Measurements from ENCODE around the gene CDIPT. TPM values are rescaled to one million over a fixed set of nuclear protein-coding genes. Genes with fewer than 3 reads are reported as not detected.

Gene CDIPT
- total RNA-seq, 1 experiment from 2014 or later = 58.3 TPM

DNA sequence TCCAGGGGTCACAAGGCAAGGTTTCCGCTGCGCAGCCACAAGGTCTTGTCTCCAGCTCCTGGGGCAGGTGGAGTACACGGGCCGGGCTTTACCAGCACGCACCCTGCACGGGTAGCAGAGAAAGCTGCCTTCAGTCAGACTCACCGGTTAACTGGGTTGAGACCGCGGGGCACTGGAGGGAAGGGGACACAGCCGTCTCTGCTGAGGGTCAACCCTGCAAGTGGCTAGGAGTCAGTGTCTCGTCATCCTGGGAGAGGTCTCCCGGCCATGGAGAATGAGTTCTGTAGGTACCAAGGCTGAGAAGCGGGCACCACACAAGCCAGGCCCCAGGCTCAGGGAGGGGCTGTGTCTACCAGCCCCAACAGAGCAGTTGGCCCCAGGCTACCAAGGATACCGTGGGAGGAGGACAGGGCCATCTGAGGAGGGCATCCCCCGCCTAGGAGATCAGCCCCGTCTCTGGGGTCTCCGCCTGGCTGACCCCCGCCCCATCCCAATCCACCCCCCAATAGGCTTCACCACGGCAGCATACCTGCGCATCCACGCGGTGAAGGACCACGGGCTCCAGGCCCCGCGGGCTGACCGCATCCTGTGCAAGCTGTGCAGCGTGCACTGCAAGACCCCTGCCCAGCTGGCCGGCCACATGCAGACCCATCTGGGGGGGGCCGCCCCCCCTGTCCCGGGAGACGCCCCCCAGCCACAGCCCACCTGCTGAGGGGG is 53.8 kb downstream of the CDIPT start:
- peaks cover 32 to 71% of the 10 kb centered on the region in 2 experiments for H3K4me1 ChIP-seq (ENCODE audit: control insufficient read depth in 1 of 2, insufficient read depth in 2 of 2, low read length in 2 of 2)
- TF ChIP-seq, protein P1, sequence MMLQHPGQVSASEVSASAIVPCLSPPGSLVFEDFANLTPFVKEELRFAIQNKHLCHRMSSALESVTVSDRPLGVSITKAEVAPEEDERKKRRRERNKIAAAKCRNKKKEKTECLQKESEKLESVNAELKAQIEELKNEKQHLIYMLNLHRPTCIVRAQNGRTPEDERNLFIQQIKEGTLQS (IDR thresholded peaks at IDR 0.05) = no peak
- TF ChIP-seq CEBPB (IDR thresholded peaks at IDR 0.05; ENCODE audit: low read depth) = no peak
- TF ChIP-seq SIN3A (IDR thresholded peaks at IDR 0.05; ENCODE audit: low read depth) = no peak
- TF ChIP-seq SRF (IDR thresholded peaks at IDR 0.05; ENCODE audit: low read depth) = no peak
- TF ChIP-seq POLR2AphosphoS5 (IDR thresholded peaks at IDR 0.05; ENCODE audit: low read depth, low read length) = no peak
- TF ChIP-seq, protein P2, sequence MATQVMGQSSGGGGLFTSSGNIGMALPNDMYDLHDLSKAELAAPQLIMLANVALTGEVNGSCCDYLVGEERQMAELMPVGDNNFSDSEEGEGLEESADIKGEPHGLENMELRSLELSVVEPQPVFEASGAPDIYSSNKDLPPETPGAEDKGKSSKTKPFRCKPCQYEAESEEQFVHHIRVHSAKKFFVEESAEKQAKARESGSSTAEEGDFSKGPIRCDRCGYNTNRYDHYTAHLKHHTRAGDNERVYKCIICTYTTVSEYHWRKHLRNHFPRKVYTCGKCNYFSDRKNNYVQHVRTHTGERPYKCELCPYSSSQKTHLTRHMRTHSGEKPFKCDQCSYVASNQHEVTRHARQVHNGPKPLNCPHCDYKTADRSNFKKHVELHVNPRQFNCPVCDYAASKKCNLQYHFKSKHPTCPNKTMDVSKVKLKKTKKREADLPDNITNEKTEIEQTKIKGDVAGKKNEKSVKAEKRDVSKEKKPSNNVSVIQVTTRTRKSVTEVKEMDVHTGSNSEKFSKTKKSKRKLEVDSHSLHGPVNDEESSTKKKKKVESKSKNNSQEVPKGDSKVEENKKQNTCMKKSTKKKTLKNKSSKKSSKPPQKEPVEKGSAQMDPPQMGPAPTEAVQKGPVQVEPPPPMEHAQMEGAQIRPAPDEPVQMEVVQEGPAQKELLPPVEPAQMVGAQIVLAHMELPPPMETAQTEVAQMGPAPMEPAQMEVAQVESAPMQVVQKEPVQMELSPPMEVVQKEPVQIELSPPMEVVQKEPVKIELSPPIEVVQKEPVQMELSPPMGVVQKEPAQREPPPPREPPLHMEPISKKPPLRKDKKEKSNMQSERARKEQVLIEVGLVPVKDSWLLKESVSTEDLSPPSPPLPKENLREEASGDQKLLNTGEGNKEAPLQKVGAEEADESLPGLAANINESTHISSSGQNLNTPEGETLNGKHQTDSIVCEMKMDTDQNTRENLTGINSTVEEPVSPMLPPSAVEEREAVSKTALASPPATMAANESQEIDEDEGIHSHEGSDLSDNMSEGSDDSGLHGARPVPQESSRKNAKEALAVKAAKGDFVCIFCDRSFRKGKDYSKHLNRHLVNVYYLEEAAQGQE (IDR thresholded peaks at IDR 0.05; ENCODE audit: low read depth) = no peak
- TF ChIP-seq EZH2phosphoT487 (IDR thresholded peaks at IDR 0.05; ENCODE audit: borderline replicate concordance) = no peak
- TF ChIP-seq TCF7L2 (IDR thresholded peaks at IDR 0.05; ENCODE audit: borderline replicate concordance, extremely low read depth, insufficient read depth, insufficient read length) = no peak
- TF ChIP-seq POLR2A (IDR thresholded peaks at IDR 0.05; ENCODE audit: borderline replicate concordance, extremely low read depth, insufficient read depth, insufficient read length) = no peak
- no peak for TF ChIP-seq YY1 (IDR thresholded peaks at IDR 0.05; ENCODE audit: extremely low read depth, insufficient replicate concordance, low read depth, low read length)
- no peak for ATAC-seq
- peaks cover 35% of the 10 kb centered on the region for H3K79me2 ChIP-seq (ENCODE audit: insufficient read depth, low read length)
- no peaks in the 10 kb centered on the region for H4K20me1 ChIP-seq (ENCODE audit: insufficient read depth)
- H3K9ac ChIP-seq (ENCODE audit: low read length) = peak overlapping the region; percentile 95
- H3K4me2 ChIP-seq (ENCODE audit: low read length) = peak overlapping the region; percentile 99
- H3K9me3 ChIP-seq (ENCODE audit: control insufficient read depth in 1 of 2, insufficient read depth in 1 of 2, low read depth in 1 of 2, low read length in 2 of 2) = no peaks in the 10 kb centered on the region
- no peaks in the 10 kb centered on the region for H3K9me2 ChIP-seq (ENCODE audit: insufficient read depth)
- peaks cover 6 to 17% of the 10 kb centered on the region in 2 experiments; a peak in 3 of 4 replicates for H3K36me3 ChIP-seq (ENCODE audit: control insufficient read depth in 1 of 2, insufficient read depth in 2 of 2, low read length in 2 of 2)
- DNase-seq (ENCODE audit: low read depth, low spot score) = no peak
- H3K27me3 ChIP-seq (ENCODE audit: insufficient read depth, low read length) = no peaks in the 10 kb centered on the region
- BruUV-seq (replicated peaks) = TSS peak; percentile 37
- peak overlapping the region; percentile 100 for H3K27ac ChIP-seq (ENCODE audit: low read depth, low read length)
- CTCF ChIA-PET = interaction anchor here (0.6 to 3.5 kb wide), 3 partner anchors 11 to 895 kb away, joined by 4 to 36 read pairs (median 11); partner anchors contain the start of gene MVP
- RAD21 ChIA-PET (ENCODE audit: low non-redundant PET in 1 of 2, low total read pairs in 2 of 2, uncharacterized antibody in 2 of 2, unreplicated experiment in 2 of 2) = no interaction called here
- no peak overlapping the region for H2AFZ ChIP-seq (ENCODE audit: low read depth, low read length, poor library complexity, severe bottlenecking)
- intact Hi-C loops (cut with micrococcal nuclease) = no loop called here
- peak overlapping the region; percentile 50 to 74 for H3K4me3 ChIP-seq (replicated peaks in 1 of 2; ENCODE audit: low read depth in 1 of 2, low read length in 2 of 2)
- POLR2A ChIA-PET = interaction anchor here (1.6 kb wide), 1 partner anchor 18 kb away, joined by 8 read pairs; the partner anchor contains the start of gene KIF22

Other genes with a start within 250 kb of the CDIPT start
- gene SPN, start 200.0 kb downstream of the CDIPT start, total RNA-seq (2021; ENCODE audit: unreplicated experiment) = 0.47 TPM
- 0.52 TPM for gene QPRT, start 184.0 kb downstream of the CDIPT start, total RNA-seq (2021; ENCODE audit: unreplicated experiment)
- 0.15 TPM for gene C16orf54, start 117.2 kb downstream of the CDIPT start, total RNA-seq (2021; ENCODE audit: unreplicated experiment)
- gene ZG16, start 85.0 kb downstream of the CDIPT start, total RNA-seq (2021; ENCODE audit: unreplicated experiment) = 0.07 TPM
- gene KIF22, start 72.5 kb downstream of the CDIPT start, total RNA-seq (2021; ENCODE audit: unreplicated experiment) = 155 TPM
- 256 TPM for gene MAZ, start 56.7 kb downstream of the CDIPT start, total RNA-seq (2021; ENCODE audit: unreplicated experiment)
- 4.0 TPM for gene PRRT2, start 51.0 kb downstream of the CDIPT start, total RNA-seq (2021; ENCODE audit: unreplicated experiment)
- gene PAGR1, start 47.1 kb downstream of the CDIPT start, total RNA-seq (2021; ENCODE audit: unreplicated experiment) = 28.9 TPM
- 75.1 TPM for gene MVP, start 42.8 kb downstream of the CDIPT start, total RNA-seq (2021; ENCODE audit: unreplicated experiment)
- 49.3 TPM for gene SEZ6L2, start 36.3 kb upstream of the CDIPT start, total RNA-seq (2021; ENCODE audit: unreplicated experiment)
- 18.4 TPM for gene ASPHD1, start 37.3 kb upstream of the CDIPT start, total RNA-seq (2021; ENCODE audit: unreplicated experiment)
- gene KCTD13, start 63.0 kb upstream of the CDIPT start, total RNA-seq (2021; ENCODE audit: unreplicated experiment) = 40.7 TPM
- gene TMEM219, start 98.9 kb upstream of the CDIPT start, total RNA-seq (2021; ENCODE audit: unreplicated experiment) = 75.5 TPM
- gene TAOK2, start 110.6 kb upstream of the CDIPT start, total RNA-seq (2021; ENCODE audit: unreplicated experiment) = 56.7 TPM
- gene HIRIP3, start 132.4 kb upstream of the CDIPT start, total RNA-seq (2021; ENCODE audit: unreplicated experiment) = 21.8 TPM
- 89.8 TPM for gene INO80E, start 133.0 kb upstream of the CDIPT start, total RNA-seq (2021; ENCODE audit: unreplicated experiment)
- gene DOC2A, start 147.8 kb upstream of the CDIPT start, total RNA-seq (2021; ENCODE audit: unreplicated experiment) = 17.3 TPM
- gene C16orf92, start 160.0 kb upstream of the CDIPT start, total RNA-seq (2021; ENCODE audit: unreplicated experiment) = not detected
- gene TLCD3B, start 168.0 kb upstream of the CDIPT start, total RNA-seq (2021; ENCODE audit: unreplicated experiment) = 1.0 TPM
- gene ALDOA, start 202.5 kb upstream of the CDIPT start, total RNA-seq (2021; ENCODE audit: unreplicated experiment) = 2,423 TPM
- 165 TPM for gene PPP4C, start 212.8 kb upstream of the CDIPT start, total RNA-seq (2021; ENCODE audit: unreplicated experiment)
- gene TBX6, start 228.7 kb upstream of the CDIPT start, total RNA-seq (2021; ENCODE audit: unreplicated experiment) = 1.4 TPM
- gene YPEL3, start 233.0 kb upstream of the CDIPT start, total RNA-seq (2021; ENCODE audit: unreplicated experiment) = 10.9 TPM

All from HCT116 (cell line).